ENCODE results near the gene WDFY4.

Gene WDFY4

GRCh38 chr10:48749254-48749787 is 64.6 kb downstream of the WDFY4 start:
- DNase-seq = no peak

GRCh38 chr10:48750019-48750418 is 65.3 kb downstream of the WDFY4 start:
- DNase-seq = no peak

- no peak for DNase-seq
These were observed 66.3 kb downstream of the WDFY4 start for GRCh38 chr10:48750991-48751390.

GRCh38 chr10:48751730-48752129 is 67.1 kb downstream of the WDFY4 start:
- no peak for DNase-seq

- DNase-seq = no peak
These were observed 73.7 kb downstream of the WDFY4 start for GRCh38 chr10:48758411-48758810.

- no peak for DNase-seq
These were observed 74.6 kb downstream of the WDFY4 start for GRCh38 chr10:48759113-48759901.

- DNase-seq = no peak
These were observed 76.3 kb downstream of the WDFY4 start for GRCh38 chr10:48760983-48761382.

- no peak for DNase-seq
These were observed 77.7 kb downstream of the WDFY4 start for GRCh38 chr10:48762064-48763042.

GRCh38 chr10:48763403-48763965 is 78.8 kb downstream of the WDFY4 start:
- no peak for DNase-seq

GRCh38 chr10:48764486-48764885 is 79.8 kb downstream of the WDFY4 start:
- DNase-seq = no peak

- no peak for DNase-seq
These were observed 80.4 kb downstream of the WDFY4 start for GRCh38 chr10:48765039-48765438.

- no peak for DNase-seq
These were observed 80.9 kb downstream of the WDFY4 start for GRCh38 chr10:48765527-48765926.

GRCh38 chr10:48767373-48768143 is 82.9 kb downstream of the WDFY4 start:
- no peak for DNase-seq

GRCh38 chr10:48768144-48768766 is 83.6 kb downstream of the WDFY4 start:
- no peak for DNase-seq

- DNase-seq = no peak
These were observed 84.3 kb downstream of the WDFY4 start for GRCh38 chr10:48768926-48769325.

- DNase-seq = no peak
These were observed 85.2 kb downstream of the WDFY4 start for GRCh38 chr10:48769706-48770435.

- DNase-seq = no peak
These were observed 86.0 kb downstream of the WDFY4 start for GRCh38 chr10:48770561-48771089.

- no peak for DNase-seq
These were observed 86.6 kb downstream of the WDFY4 start for GRCh38 chr10:48771234-48771633.

GRCh38 chr10:48772059-48772458 is 87.4 kb downstream of the WDFY4 start:
- no peak for DNase-seq

- no peak for DNase-seq
These were observed 88.9 kb downstream of the WDFY4 start for GRCh38 chr10:48773580-48773979.
